ENCODE measurements around the gene TMEM161B. TPM values are rescaled to one million over a fixed set of nuclear protein-coding genes. Genes with fewer than 3 reads are reported as not detected.

Gene TMEM161B
- total and polyA plus RNA-seq, 2 of the 13 experiments (the other 11 are each of a cell fraction or from before 2014, with no cell fraction given) = 15.0 to 22.1 TPM

DNA sequence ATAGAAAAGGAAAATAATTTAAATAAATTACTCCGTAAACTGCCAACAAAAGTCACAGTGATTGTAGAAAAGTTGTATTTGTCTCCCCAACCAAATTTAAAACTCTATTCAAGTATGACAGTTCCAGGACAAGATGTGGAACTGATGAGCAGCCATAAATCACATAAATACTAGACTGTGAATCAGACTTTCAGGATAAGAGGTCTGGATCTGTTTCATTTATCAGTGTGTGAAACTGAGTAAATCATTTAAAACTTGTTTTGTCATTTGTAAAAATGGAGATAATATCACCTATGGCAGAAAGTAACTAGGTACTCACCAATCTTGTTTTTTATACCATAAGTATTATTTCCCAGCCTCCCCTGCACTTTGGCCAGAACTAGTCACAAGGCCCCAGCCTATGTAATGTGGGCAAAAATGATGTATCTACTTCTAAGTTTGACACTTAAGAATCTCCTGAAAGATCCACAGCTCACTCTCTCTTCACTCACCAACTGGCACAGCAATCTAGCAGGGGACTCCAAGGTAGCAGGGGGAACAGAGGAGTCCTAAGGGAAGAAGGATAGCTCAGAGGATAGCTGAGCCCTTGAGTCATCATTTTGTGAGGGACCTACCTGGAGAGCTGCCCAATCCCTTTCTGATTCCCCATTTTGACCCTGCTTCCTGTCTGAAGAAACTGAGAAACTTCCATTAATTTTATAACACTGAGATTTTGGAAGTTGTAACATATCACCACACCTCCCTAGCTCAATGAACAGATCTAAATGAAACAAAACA lies 31.6 kb downstream of the TMEM161B start:
- Histone ChIP-seq H3K4me3 (replicated peaks in 1 of 3; ENCODE audit: insufficient read depth in 1 of 3, low read depth in 2 of 3, low read length in 3 of 3) (no peak overlapping the region), H3K27ac (ENCODE audit: extremely low read length, insufficient read depth, low read length) (no peak overlapping the region), H3K9me3 (ENCODE audit: low read length) (no peaks in the 10 kb centered on the region), H3K4me1 (ENCODE audit: insufficient read depth, low read length) (no peaks in the 10 kb centered on the region), H3K4me2 (ENCODE audit: low read depth, low read length) (no peak overlapping the region), H2AFZ (ENCODE audit: low read length) (no peak overlapping the region), H3K36me3 (replicated peaks in 1 of 2; ENCODE audit: control insufficient read depth in 1 of 2, insufficient read depth in 2 of 2, low read length in 2 of 2) (no peaks in the 10 kb centered on the region; a peak in 2 of 5 replicates), H3K79me2 (ENCODE audit: insufficient read depth, low read length) (peaks cover 8% of the 10 kb centered on the region), H3K9ac (ENCODE audit: insufficient read depth, low read depth, low read length) (no peak overlapping the region), H3K27me3 (ENCODE audit: control insufficient read depth in 1 of 2, insufficient read depth in 2 of 2, low read length in 2 of 2) (no peaks in the 10 kb centered on the region), H4K20me1 (ENCODE audit: insufficient read depth, low read length) (no peaks in the 10 kb centered on the region)
- ChIA-PET POLR2A (no interaction called here), CTCF (ENCODE audit: low intra/inter-chr PET ratio, low total read pairs) (no interaction called here)
- in situ Hi-C loops (cut with HindIII; ENCODE audit: extremely low pct_ligation_motif_present, low pct_unique_long_range_greater_than_20kb) = no loop called here
- TF ChIP-seq ZNF777 (CRISPR knock-in tag; IDR thresholded peaks at IDR 0.05) (no peak), HOXA5 (CRISPR knock-in tag; IDR thresholded peaks at IDR 0.05) (no peak), MNT (IDR thresholded peaks at IDR 0.05) (no peak), CBX5 (CRISPR knock-in tag; IDR thresholded peaks at IDR 0.05; ENCODE audit: borderline replicate concordance) (no peak)
- FAIRE-seq (no peak), ATAC-seq (no peak), DNase-seq (ENCODE audit: low spot score) (no peak)
- intact Hi-C loops (cut with micrococcal nuclease; ENCODE audit: unreplicated experiment) = no loop called here
- BruUV-seq (replicated peaks) = no TSS peak
- 97% methylated on average over 1 of the region's 1 CpG for WGBS (ENCODE audit: low lambda C conversion rate)

GRCh38 chr5:88235828-88236227 lies 32.8 kb downstream of the TMEM161B start:
- H3K9me3 ChIP-seq (ENCODE audit: low read length) = no peaks in the 10 kb centered on the region
- H3K36me3 ChIP-seq (replicated peaks in 1 of 2; ENCODE audit: control insufficient read depth in 1 of 2, insufficient read depth in 2 of 2, low read length in 2 of 2) = no peaks in the 10 kb centered on the region; a peak in 2 of 5 replicates
- WGBS (ENCODE audit: low lambda C conversion rate) = 100% methylated on average over 4 of the region's 4 CpGs
- ChIA-PET CTCF (ENCODE audit: low intra/inter-chr PET ratio, low total read pairs) (no interaction called here), POLR2A (no interaction called here)
- no peak overlapping the region for H3K27ac ChIP-seq (ENCODE audit: extremely low read length, insufficient read depth, low read length)
- TF ChIP-seq TRIM22 (IDR thresholded peaks at IDR 0.05) = no peak
- TF ChIP-seq YY1 (IDR thresholded peaks at IDR 0.05; ENCODE audit: insufficient read depth, insufficient replicate concordance, low read depth, low read length) = no peak
- no peak for TF ChIP-seq REL (CRISPR knock-in tag; conservative IDR thresholded peaks at IDR 0.05)
- no peak for TF ChIP-seq ZNF530 (CRISPR knock-in tag; IDR thresholded peaks at IDR 0.05; ENCODE audit: low read depth)
- TF ChIP-seq, protein P1, sequence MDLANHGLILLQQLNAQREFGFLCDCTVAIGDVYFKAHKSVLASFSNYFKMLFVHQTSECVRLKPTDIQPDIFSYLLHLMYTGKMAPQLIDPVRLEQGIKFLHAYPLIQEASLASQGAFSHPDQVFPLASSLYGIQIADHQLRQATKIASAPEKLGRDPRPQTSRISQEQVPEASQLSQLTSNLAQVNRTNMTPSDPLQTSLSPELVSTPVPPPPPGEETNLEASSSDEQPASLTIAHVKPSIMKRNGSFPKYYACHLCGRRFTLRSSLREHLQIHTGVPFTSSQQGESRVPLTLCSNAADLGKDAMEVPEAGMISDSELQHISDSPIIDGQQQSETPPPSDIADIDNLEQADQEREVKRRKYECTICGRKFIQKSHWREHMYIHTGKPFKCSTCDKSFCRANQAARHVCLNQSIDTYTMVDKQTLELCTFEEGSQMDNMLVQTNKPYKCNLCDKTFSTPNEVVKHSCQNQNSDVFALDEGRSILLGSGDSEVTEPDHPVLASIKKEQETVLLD (CRISPR knock-in tag; IDR thresholded peaks at IDR 0.05; ENCODE audit: low read depth) = no peak
- H2AFZ ChIP-seq (ENCODE audit: low read length) = no peak overlapping the region
- no peaks in the 10 kb centered on the region for H4K20me1 ChIP-seq (ENCODE audit: insufficient read depth, low read length)
- BruUV-seq (replicated peaks) = no TSS peak
- H3K4me1 ChIP-seq (ENCODE audit: insufficient read depth, low read length) = no peaks in the 10 kb centered on the region
- FAIRE-seq (no peak), DNase-seq (ENCODE audit: low spot score) (no peak), ATAC-seq (no peak)
- intact Hi-C loops (cut with micrococcal nuclease; ENCODE audit: unreplicated experiment) (no loop called here), in situ Hi-C loops (cut with HindIII; ENCODE audit: extremely low pct_ligation_motif_present, low pct_unique_long_range_greater_than_20kb) (no loop called here)
- H3K79me2 ChIP-seq (ENCODE audit: insufficient read depth, low read length) = no peaks in the 10 kb centered on the region
- H3K4me3 ChIP-seq (replicated peaks in 1 of 3; ENCODE audit: insufficient read depth in 1 of 3, low read depth in 2 of 3, low read length in 3 of 3) = no peak overlapping the region
- H3K9ac ChIP-seq (ENCODE audit: insufficient read depth, low read depth, low read length) = no peak overlapping the region
- no peak overlapping the region for H3K4me2 ChIP-seq (ENCODE audit: low read depth, low read length)
- no peaks in the 10 kb centered on the region for H3K27me3 ChIP-seq (ENCODE audit: control insufficient read depth in 1 of 2, insufficient read depth in 2 of 2, low read length in 2 of 2)

Data from HepG2 (cell line).